ENCODE data around the gene LIN7A. TPM values are rescaled to one million over a fixed set of nuclear protein-coding genes. Genes with fewer than 3 reads are reported as not detected.

LIN7A gene
- total and polyA plus RNA-seq, 2 of the 4 experiments (the other 2 are of a cell fraction), result 10.8 to 24.7 TPM

DNA sequence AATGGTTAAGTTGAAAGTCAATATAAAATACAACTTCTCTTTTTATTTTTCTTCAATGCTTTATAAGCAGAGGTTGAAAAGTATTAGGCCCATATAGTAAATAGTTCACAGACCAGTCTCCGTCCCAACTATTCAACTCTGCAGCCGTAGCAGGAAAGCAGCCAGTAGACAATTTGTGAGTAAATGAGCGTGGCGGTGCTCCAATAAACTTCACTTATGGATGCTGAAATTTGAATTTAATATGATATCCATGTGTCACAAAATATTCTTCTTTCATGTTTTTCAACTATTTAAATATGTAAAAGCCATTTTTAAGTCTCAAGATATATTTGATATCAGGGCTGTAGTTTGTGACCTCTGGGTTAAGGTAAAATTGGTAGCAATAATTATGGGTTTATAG lies 17.7 kb downstream of the LIN7A start:
- H2AK5ac ChIP-seq (ENCODE audit: low read depth, low read length), result no peak overlapping the region
- H3K56ac ChIP-seq (ENCODE audit: extremely low read depth, insufficient read depth, low read length), result no peak overlapping the region
- H3K18ac ChIP-seq (ENCODE audit: low read depth, low read length), result no peak overlapping the region
- no peak overlapping the region for H4K91ac ChIP-seq (ENCODE audit: insufficient read depth, low read depth, low read length)
- in situ Hi-C loops (cut with MboI; ENCODE audit: low sequenced_read_pairs), result no loop called here
- no peaks in the 10 kb centered on the region for H3K4me1 ChIP-seq (ENCODE audit: control insufficient read depth, insufficient read depth, low read length)
- no CpG with 5 or more reads among the region's 4 CpGs for WGBS, 2 experiments (ENCODE audit: extremely low coverage in 2 of 2, insufficient read length in 1 of 2)
- H3K79me1 ChIP-seq (ENCODE audit: low read depth in 1 of 2, low read length in 2 of 2), result peaks cover 3 to 30% of the 10 kb centered on the region in 2 experiments; a peak in 3 of 4 replicates
- CTCF ChIA-PET, result no interaction called here
- H2BK5ac ChIP-seq (ENCODE audit: low read depth, low read length, poor library complexity, severe bottlenecking), result no peak overlapping the region
- no peak overlapping the region for H3K4me2 ChIP-seq (ENCODE audit: low read depth, low read length)
- no peak overlapping the region for H3K14ac ChIP-seq (replicated peaks; ENCODE audit: low read depth, low read length)
- H3K9ac ChIP-seq (ENCODE audit: low read depth, low read length), result no peak overlapping the region
- no peaks in the 10 kb centered on the region for H3K36me3 ChIP-seq (ENCODE audit: control insufficient read depth, insufficient read depth, low read length)
- peaks cover 3% of the 10 kb centered on the region for H3K9me1 ChIP-seq (ENCODE audit: insufficient read depth, low read length)
- BruUV-seq (replicated peaks), result no TSS peak
- H3K23ac ChIP-seq (ENCODE audit: low read depth, low read length), result no peak overlapping the region
- H3K27me3 ChIP-seq (ENCODE audit: control insufficient read depth, insufficient read depth, low read length), result no peaks in the 10 kb centered on the region
- H2BK15ac ChIP-seq (ENCODE audit: low read depth, low read length), result no peak overlapping the region
- H3K27ac ChIP-seq (ENCODE audit: insufficient read depth, low read length), result no peak overlapping the region
- no peak for TF ChIP-seq MXI1 (IDR thresholded peaks at IDR 0.05; ENCODE audit: borderline replicate concordance, low read depth, low read length)
- TF ChIP-seq NFE2L2 (IDR thresholded peaks at IDR 0.05; ENCODE audit: low read depth, low read length), result no peak
- TF ChIP-seq RAD21 (IDR thresholded peaks at IDR 0.05; ENCODE audit: low read length), result no peak
- no peak for TF ChIP-seq POLR2A (IDR thresholded peaks at IDR 0.05; ENCODE audit: low read depth, low read length)
- no peak for TF ChIP-seq RFX5 (IDR thresholded peaks at IDR 0.05; ENCODE audit: low read depth, low read length)
- no peak for TF ChIP-seq SMC3 (IDR thresholded peaks at IDR 0.05; ENCODE audit: low read depth, low read length)
- no peak for TF ChIP-seq FOS (IDR thresholded peaks at IDR 0.05; ENCODE audit: low read depth, low read length)
- no peak for TF ChIP-seq MAZ (IDR thresholded peaks at IDR 0.05; ENCODE audit: borderline replicate concordance, low read depth, low read length)
- no peak for TF ChIP-seq CHD1 (IDR thresholded peaks at IDR 0.05; ENCODE audit: low read depth, low read length)
- H3K4ac ChIP-seq (ENCODE audit: low read depth, low read length), result no peak overlapping the region
- H3K9me3 ChIP-seq (ENCODE audit: control insufficient read depth, insufficient read depth, low read length), result no peaks in the 10 kb centered on the region
- no peak overlapping the region for H4K8ac ChIP-seq (ENCODE audit: low read depth in 2 of 2, low read length in 2 of 2)
- no peak overlapping the region for H3K4me3 ChIP-seq (ENCODE audit: insufficient read depth, low read depth, low read length)
- no peak for DNase-seq
- intact Hi-C loops (cut with micrococcal nuclease), result no loop called here
- dilution Hi-C loops (cut with HindIII; ENCODE audit: low sequenced_read_pairs, unreplicated experiment), result no loop called here
- no peak for ATAC-seq (ENCODE audit: low read depth)
- no peak overlapping the region for H2BK20ac ChIP-seq (ENCODE audit: low read depth, low read length)
- H4K20me1 ChIP-seq (ENCODE audit: insufficient read depth, low read length), result no peaks in the 10 kb centered on the region
- H2BK120ac ChIP-seq (ENCODE audit: low read depth, low read length), result no peak overlapping the region
- H4K5ac ChIP-seq (ENCODE audit: low read depth, low read length), result no peak overlapping the region
- H2AFZ ChIP-seq (replicated peaks; ENCODE audit: low read length, poor library complexity), result no peak overlapping the region
- no peak overlapping the region for H2AK9ac ChIP-seq (replicated peaks; ENCODE audit: low read depth, low read length, poor library complexity)
- POLR2A ChIA-PET (ENCODE audit: unreplicated experiment), result no interaction called here

Measured in IMR-90 (cell line).